ENCODE data around the gene HNRNPUL1.
"Not testable (repeated sequence)": the region's sequence is repeated elsewhere in the genome, so short reads cannot be mapped to it uniquely, and the experiment has no call there.

HNRNPUL1 gene

GRCh38 chr19:41332468-41332867 lies 68.3 kb downstream of the HNRNPUL1 start:
- H3K4me3 ChIP-seq (ENCODE audit: low read depth, low read length) = no peak overlapping the region
- no peaks in the 10 kb centered on the region for H3K27me3 ChIP-seq (ENCODE audit: insufficient read depth, low read depth, severe bottlenecking)
- no peak for DNase-seq
- no peaks in the 10 kb centered on the region for H3K9me3 ChIP-seq (ENCODE audit: severe bottlenecking)
- no peak overlapping the region for H3K27ac ChIP-seq
- H3K36me3 ChIP-seq = no peaks in the 10 kb centered on the region
- no peak for TF ChIP-seq CTCF (IDR thresholded peaks at IDR 0.05; ENCODE audit: low read depth, low read length)

GRCh38 chr19:41334793-41335192 lies 70.6 kb downstream of the HNRNPUL1 start:
- no peak for DNase-seq
- no peak for TF ChIP-seq CTCF (IDR thresholded peaks at IDR 0.05; ENCODE audit: low read depth, low read length)
- H3K27me3 ChIP-seq (ENCODE audit: insufficient read depth, low read depth, severe bottlenecking) = no peaks in the 10 kb centered on the region
- no peaks in the 10 kb centered on the region for H3K9me3 ChIP-seq (ENCODE audit: severe bottlenecking)
- H3K27ac ChIP-seq = no peak overlapping the region
- no peaks in the 10 kb centered on the region for H3K36me3 ChIP-seq
- H3K4me3 ChIP-seq (ENCODE audit: low read depth, low read length) = no peak overlapping the region

GRCh38 chr19:41335467-41335866 lies 71.3 kb downstream of the HNRNPUL1 start:
- no peaks in the 10 kb centered on the region for H3K36me3 ChIP-seq
- H3K27ac ChIP-seq = no peak overlapping the region
- no peaks in the 10 kb centered on the region for H3K27me3 ChIP-seq (ENCODE audit: insufficient read depth, low read depth, severe bottlenecking)
- no peak overlapping the region for H3K4me3 ChIP-seq (ENCODE audit: low read depth, low read length)
- DNase-seq = no peak
- no peak for TF ChIP-seq CTCF (IDR thresholded peaks at IDR 0.05; ENCODE audit: low read depth, low read length)
- no peaks in the 10 kb centered on the region for H3K9me3 ChIP-seq (ENCODE audit: severe bottlenecking)

- no peaks in the 10 kb centered on the region for H3K36me3 ChIP-seq
- no peak overlapping the region for H3K4me3 ChIP-seq (ENCODE audit: low read depth, low read length)
- DNase-seq = no peak
- TF ChIP-seq CTCF (IDR thresholded peaks at IDR 0.05; ENCODE audit: low read depth, low read length) = no peak
- no peaks in the 10 kb centered on the region for H3K27me3 ChIP-seq (ENCODE audit: insufficient read depth, low read depth, severe bottlenecking)
- H3K9me3 ChIP-seq (ENCODE audit: severe bottlenecking) = no peaks in the 10 kb centered on the region
- H3K27ac ChIP-seq = no peak overlapping the region
Measured at GRCh38 chr19:41339936-41340335, 75.8 kb downstream of the HNRNPUL1 start.

GRCh38 chr19:41341669-41342490 lies 77.7 kb downstream of the HNRNPUL1 start:
- Histone ChIP-seq H3K27ac (no peak overlapping the region), H3K9me3 (ENCODE audit: severe bottlenecking) (no peaks in the 10 kb centered on the region), H3K4me3 (ENCODE audit: low read depth, low read length) (no peak overlapping the region), H3K27me3 (ENCODE audit: insufficient read depth, low read depth, severe bottlenecking) (no peaks in the 10 kb centered on the region), H3K36me3 (no peaks in the 10 kb centered on the region; the same call in 1 of the 2 replicates)
- TF ChIP-seq CTCF (IDR thresholded peaks at IDR 0.05; ENCODE audit: low read depth, low read length) = peak; percentile 32; the same call in 1 of the 2 replicates
- no peak for DNase-seq

GRCh38 chr19:41344162-41344561 lies 80.0 kb downstream of the HNRNPUL1 start:
- no peaks in the 10 kb centered on the region; the same call in 1 of the 2 replicates for H3K36me3 ChIP-seq
- H3K27ac ChIP-seq = no peak overlapping the region
- H3K9me3 ChIP-seq (ENCODE audit: severe bottlenecking) = no peaks in the 10 kb centered on the region

GRCh38 chr19:41346916-41347315 lies 82.7 kb downstream of the HNRNPUL1 start:
- H3K27me3 ChIP-seq (ENCODE audit: insufficient read depth, low read depth, severe bottlenecking); DNase-seq; H3K9me3 ChIP-seq (ENCODE audit: severe bottlenecking); H3K27ac ChIP-seq; H3K36me3 ChIP-seq; H3K4me3 ChIP-seq (ENCODE audit: low read depth, low read length): not testable (repeated sequence)

More at GRCh38 chr19:41344162-41344561, 80.0 kb downstream of the HNRNPUL1 start:
- TF ChIP-seq CTCF (IDR thresholded peaks at IDR 0.05; ENCODE audit: low read depth, low read length) = no peak
- no peaks in the 10 kb centered on the region for H3K27me3 ChIP-seq (ENCODE audit: insufficient read depth, low read depth, severe bottlenecking)
- no peak for DNase-seq
- H3K4me3 ChIP-seq (ENCODE audit: low read depth, low read length) = no peak overlapping the region
